NCI-H446 treated with DMSO at 0.1 percent for 48 hours (cell line): Measurements from ENCODE around the gene CDIPT.

Experiments
- DNase-seq: peaks from one replicate; lab custom pipeline; 2025; lab: John Stamatoyannopoulos, UW

The CDIPT gene

DNA sequence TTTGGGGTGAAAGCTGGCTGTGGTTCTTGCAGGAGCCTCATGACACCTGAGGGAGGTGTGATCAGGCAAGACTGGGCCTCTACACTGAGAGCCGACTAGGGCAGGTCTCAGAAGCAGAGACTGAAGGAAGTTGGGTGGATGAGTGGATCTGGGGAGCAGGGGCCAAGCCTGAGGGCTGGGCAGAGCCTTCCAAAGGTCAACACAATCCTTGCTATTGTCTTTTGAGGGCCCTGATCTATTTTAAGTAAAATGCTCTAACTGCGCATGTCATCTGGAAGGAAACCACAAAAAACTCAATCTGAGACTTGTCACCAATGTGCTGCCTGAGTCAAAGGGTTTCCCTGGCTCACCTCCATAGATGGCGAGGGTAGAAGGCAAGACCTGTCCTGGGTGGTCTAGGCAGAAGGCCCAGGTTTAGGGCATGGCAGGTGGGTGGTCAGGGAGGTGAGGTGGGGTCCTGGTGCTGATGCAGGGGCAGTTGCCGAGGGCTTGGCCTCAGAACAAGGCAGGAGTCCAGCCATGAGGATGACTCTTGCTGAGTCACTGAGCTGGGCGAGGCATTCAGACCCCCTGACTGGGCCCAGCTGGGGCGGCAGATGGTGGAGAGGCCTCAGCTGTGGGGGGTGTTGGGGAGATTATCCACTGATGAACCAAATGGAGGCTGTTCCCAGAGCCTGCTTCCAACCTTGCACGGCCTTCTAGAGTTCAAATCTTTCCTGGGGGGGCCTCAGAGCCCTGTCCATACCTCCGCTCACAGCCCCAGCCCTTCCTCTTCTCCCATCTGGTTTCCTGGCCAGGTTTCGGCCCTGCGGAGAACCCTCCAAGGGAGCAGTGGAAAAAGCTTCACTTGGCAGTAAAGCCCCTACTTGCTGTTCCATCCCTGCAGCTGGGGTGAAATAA, 37.6 kb downstream of the CDIPT start:
- peak; percentile 94 for DNase-seq

DNA sequence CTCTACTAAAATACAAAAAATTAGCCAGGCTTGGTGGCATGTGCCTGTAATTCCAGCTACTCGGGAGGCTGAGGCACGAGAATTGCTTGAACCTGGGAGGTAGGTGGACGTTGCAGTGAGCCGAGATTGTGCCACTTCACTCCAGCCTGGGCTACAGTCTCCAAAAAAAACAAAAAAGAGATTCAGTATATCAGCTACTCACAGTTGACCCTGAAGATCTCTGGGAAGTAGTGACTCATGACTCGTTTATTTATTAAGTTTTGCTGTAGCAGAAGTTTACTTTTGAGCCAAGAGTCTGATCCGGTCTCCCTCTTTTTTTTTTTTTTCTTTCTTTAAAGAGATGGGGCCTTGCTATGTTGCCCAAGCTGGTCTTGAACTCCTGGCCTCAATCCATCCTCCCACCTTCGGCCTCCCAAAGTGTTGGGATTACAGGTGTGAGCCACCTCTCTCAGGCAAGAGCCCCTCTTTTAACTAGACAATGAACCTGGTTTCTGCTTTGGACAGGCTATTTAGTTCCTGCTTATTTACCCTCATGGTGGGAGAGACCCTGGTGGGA, 38.4 kb downstream of the CDIPT start:
- DNase-seq = peak; percentile 48

DNA sequence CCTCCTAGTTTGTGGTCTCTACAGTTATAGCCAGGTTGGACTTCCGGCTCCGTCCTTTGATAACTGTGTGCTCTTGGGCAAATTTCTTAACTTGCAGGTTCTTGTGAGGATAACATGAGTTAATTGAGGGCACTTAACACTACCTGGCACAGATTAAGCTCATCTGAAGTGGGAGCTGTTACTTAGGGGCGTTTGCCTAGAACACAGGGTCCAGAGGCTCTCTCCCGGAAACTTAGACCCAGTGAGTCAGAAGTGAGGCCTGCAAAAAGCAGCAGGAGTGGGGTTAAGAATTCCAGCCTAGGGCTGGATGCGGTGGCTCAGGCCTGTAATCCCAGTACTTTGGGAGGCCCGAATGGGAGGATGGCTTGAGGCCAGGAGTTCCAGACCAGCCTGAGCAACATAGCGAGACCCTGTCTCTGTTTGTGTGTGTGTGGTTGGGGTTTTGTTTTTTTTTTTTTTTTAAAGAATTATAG, 41.3 kb downstream of the CDIPT start:
- no peak for DNase-seq

DNA sequence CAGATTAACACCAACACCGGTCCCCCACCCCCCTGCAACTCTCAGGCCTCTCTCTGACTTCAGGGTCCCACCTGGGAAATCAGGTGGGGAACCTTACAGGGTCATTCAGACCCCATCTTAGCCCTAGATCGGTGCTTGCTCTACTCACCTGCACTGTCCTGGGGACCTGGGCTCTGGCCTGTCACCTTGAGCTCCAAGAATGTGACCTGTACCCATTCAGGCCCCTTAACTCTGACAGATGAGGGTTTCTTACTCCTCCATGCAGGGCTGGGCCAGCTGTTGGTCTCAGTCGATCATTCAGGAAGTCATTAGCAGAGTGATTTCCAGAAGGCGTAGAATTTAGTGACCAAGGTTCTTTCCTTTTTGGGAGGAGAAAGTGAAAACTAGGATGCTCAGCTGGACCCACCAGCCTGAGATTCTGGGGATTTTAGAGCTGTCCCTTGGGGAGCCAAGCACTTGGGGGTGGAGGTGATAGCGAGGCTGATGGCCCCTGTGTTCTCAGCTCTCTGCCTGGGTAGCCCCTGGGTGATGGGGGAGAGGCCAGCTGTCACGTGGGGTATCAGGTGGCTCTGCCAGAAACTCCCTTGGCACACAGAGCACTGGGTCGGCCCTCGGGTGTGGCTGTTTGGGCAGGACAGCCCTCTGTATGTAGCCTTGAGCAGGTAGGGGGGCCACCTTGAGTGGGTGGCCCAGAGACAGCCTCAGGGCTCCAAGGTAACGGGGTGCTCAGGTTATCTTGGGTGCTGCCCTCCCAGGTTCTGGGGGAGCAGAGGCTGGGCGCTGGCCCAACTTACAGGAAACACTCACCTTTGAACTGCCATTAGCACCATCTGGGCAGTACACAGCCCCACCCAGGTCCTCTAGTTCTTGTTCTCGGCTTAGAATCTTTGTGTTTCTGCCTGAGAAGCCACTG, 42.0 kb downstream of the CDIPT start:
- no peak for DNase-seq

DNA sequence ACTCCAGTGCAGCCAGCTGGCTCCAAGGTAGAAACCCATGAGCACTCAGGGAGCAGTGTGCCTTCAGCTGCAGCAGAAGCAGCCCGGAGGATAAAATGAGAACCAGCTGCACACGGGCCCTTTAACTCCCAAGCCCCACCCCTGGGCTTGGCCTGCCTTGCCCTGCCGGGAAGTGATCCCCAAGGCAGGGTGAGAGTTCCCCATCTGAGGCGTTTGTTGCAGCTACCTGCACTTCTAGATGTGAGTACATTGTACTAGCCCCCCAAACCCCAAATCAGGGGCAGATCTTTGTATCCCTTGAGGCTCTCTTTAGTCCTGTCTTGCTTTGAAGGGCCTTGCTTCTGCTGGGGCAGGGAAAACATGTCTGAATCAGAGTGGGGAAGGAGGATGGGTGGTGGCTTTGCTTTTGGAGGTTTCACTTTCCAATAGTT, 42.7 kb downstream of the CDIPT start, which contains the start of gene MVP:
TSS of gene MVP (plus strand) at position 192 of the 431 bp plus-strand sequence. CDS start 10,088 bp downstream, outside the sequence.
- no peak for DNase-seq

DNA sequence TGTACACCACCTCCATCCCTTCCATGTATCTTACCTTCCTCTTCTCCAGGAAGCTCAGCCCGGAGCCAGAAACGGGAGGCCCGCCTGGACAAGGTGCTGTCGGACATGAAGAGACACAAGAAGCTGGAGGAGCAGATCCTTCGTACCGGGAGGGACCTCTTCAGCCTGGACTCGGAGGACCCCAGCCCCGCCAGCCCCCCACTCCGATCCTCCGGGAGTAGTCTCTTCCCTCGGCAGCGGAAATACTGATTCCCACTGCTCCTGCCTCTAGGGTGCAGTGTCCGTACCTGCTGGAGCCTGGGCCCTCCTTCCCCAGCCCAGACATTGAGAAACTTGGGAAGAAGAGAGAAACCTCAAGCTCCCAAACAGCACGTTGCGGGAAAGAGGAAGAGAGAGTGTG, 43.5 kb downstream of the CDIPT start:
- DNase-seq = no peak

DNA sequence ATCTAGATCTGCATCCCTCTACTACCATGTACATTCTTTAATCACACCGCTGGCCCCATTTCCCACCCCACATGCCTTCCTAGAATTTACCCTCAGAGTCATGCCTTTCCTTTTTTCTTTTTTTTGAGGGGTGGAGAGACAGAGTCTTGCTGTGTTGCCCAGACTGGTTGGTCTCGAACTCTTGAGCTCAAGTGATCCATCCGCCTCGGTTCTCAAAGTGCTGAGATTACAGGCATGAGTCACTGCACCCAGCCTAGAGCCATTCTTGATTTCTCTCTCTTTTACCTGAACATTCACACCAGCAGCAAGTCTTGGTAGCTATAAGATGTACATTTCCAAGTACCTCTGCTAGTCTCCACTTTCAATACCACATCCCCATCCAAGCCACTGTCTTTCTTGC, 44.9 kb downstream of the CDIPT start:
- no peak for DNase-seq

DNA sequence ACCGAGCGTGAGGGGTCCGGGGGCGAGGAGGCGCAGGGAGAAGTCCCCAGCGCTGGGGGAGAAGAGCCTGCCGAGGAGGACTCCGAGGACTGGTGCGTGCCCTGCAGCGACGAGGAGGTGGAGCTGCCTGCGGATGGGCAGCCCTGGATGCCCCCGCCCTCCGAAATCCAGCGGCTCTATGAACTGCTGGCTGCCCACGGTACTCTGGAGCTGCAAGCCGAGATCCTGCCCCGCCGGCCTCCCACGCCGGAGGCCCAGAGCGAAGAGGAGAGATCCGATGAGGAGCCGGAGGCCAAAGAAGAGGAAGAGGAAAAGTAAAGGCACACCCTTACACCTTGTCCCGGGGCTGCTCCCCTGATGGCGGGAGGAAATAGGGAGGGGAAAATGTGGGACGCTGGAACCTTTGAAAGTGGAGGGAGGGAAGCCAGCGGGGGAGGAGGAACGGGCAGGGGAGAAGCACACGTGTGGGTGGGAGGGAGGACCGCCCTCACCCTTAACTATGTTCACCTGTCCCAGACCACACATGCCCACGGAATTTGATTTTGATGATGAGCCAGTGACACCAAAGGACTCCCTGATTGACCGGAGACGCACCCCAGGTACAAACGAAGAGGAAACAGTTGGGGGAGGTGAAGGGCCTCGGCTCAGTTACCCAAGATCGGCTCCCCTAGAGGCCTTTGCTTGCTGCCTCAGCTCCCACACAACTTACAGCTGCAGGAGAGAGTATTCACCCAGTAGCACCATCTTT, 46.2 kb downstream of the CDIPT start:
- no peak for DNase-seq

DNA sequence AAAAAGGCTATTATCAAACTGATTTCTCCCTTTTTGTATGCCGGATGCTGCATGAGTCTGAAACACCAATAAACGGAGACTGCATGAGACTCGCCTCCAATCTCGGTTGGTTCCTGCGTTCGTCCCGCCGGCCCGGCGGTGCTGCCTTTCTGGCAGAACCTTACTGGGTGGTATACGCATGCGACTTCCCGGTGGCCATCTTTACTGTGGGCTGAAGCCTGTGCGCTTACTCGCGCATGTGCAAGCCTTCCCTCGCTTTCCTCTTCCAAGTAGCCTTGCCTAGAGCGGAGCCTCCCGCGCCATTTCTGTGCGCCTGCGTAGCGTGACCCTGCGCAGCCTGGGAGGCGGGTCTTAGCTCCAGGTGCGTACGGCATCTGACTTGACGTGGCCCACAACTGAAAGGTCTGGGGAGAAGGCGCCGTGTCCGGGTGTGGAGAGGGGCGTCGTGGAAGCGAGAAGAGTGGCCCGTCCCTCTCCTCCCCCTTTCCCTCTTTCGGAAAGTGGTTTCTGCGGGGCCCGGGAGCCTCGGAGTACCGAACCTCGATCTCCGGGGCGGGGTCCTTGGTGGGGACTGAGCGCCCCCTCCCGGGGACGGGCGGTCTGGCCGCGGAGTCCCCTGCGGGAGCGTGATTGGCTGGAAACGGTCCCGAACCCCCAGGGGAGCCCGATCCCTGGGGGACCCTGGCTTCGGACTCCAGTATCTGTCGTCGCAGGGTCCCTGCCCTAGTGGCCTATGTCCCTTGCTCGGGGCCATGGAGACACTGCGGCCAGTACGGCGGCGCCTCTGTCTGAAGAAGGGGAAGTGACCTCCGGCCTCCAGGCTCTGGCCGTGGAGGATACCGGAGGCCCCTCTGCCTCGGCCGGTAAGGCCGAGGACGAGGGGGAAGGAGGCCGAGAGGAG, 47.0 kb downstream of the CDIPT start, which contains the start of gene PAGR1:
TSS of gene PAGR1 (plus strand) at position 360 of the 901 bp plus-strand sequence. CDS start at position 734, 374 bp downstream.
- DNase-seq = peak; percentile 99

DNA sequence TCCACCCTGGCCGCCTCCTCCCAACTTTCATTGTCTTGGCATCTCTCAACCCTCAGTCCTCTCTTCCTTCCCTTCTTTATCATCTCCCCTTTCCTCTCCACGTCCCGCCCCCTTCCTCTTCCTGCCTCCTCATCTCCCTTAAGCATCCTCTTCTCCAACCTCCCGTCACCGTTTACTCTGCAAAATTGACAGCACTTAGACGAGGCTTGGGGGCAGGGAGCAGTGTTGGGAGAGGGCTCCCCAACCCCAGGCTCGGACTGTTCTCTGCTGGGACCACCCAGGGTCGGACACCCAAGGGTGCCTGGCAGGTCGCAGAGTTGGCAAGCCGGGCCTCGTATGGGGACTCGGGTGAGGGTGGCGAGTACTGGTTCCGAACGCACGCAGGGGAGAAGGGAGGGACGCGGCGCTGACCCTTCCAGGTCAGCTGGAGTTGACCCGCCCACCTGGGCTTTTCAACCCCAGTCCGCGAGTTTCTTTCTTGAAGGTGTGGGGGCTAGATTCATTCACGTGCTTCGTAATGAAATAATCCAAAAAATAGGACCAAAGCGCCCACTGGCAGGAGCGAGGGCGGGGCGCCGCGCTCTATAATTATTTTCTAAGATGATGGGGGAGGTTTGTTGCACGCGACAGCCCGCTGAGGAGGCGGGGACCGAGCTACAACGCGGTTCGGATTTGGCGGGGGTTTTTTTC, 47.8 kb downstream of the CDIPT start:
- DNase-seq = no peak

DNA sequence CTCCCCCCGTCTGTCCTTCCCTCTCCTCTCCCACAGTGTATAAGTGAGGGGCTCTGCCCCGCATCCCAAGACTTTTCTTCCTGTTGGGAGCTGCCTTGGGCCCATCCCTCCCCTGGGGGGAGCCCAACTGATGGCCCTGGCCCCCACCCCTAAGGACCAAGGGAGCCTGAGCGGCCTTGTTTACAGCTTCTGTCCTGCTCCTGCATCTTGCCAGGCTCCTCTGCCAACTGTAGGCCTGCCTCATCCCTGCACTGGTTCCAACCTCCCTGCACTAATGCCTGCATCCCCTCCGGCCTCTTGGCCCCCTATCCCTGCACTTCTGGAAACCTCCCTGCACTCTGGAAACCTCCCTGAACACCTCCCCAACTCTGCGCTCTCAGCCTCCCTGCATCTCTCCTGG, 48.4 kb downstream of the CDIPT start:
- no peak for DNase-seq

DNA sequence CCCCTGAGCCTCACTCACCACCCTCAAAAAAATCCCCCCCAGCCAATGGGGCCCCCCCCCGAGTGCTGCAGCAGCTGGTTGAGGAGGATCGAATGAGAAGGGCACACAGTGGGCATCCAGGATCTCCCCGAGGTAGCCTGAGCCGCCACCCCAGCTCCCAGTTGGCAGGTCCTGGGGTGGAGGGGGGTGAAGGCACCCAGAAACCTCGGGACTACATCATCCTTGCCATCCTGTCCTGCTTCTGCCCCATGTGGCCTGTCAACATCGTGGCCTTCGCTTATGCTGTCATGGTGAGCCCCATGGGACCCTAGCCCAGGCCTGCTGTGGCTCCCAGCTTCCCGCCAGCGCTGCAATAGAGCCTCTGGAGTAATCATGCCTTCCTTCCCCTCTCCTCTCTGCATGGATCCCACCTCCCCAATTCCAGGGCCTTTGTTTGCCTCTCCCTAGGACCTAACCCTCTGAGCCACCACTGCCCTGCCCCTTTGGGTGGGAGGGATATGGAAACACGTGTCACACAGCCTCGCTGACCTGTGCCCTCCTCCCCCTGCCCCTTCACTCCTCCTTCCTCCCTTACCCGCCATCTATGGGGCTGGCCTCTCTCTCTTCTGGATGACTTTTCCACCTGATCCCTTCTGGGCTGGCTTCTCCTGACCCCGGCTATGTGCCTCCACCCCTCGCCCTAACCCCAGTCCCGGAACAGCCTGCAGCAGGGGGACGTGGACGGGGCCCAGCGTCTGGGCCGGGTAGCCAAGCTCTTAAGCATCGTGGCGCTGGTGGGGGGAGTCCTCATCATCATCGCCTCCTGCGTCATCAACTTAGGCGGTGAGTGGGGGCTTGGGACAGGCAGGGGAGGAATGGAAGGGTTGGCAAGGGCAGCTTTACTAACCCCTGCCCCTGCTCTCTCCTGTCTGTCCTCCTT, 49.1 kb downstream of the CDIPT start:
- DNase-seq = no peak

DNA sequence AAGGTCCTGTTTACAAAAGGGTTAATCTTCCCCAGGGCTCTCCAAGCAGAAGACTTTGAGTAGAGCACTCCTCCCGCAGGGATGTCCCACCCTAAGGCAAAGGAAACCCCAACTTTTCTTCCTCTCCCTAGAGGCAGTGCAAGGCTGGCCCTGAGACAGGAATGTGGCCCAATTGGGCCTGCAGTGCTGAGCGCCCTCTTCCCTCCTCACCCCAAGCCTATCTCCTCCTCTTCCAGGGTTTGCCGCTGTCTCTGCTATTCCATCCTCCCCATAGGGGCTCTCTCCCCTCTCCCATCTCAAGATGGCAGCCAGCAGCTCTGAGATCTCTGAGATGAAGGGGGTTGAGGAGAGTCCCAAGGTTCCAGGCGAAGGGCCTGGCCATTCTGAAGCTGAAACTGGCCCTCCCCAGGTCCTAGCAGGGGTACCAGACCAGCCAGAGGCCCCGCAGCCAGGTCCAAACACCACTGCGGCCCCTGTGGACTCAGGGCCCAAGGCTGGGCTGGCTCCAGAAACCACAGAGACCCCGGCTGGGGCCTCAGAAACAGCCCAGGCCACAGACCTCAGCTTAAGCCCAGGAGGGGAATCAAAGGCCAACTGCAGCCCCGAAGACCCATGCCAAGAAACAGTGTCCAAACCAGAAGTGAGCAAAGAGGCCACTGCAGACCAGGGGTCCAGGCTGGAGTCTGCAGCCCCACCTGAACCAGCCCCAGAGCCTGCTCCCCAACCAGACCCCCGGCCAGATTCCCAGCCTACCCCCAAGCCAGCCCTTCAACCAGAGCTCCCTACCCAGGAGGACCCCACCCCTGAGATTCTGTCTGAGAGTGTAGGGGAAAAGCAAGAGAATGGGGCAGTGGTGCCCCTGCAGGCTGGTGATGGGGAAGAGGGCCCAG, 50.0 kb downstream of the CDIPT start:
- DNase-seq = no peak

DNA sequence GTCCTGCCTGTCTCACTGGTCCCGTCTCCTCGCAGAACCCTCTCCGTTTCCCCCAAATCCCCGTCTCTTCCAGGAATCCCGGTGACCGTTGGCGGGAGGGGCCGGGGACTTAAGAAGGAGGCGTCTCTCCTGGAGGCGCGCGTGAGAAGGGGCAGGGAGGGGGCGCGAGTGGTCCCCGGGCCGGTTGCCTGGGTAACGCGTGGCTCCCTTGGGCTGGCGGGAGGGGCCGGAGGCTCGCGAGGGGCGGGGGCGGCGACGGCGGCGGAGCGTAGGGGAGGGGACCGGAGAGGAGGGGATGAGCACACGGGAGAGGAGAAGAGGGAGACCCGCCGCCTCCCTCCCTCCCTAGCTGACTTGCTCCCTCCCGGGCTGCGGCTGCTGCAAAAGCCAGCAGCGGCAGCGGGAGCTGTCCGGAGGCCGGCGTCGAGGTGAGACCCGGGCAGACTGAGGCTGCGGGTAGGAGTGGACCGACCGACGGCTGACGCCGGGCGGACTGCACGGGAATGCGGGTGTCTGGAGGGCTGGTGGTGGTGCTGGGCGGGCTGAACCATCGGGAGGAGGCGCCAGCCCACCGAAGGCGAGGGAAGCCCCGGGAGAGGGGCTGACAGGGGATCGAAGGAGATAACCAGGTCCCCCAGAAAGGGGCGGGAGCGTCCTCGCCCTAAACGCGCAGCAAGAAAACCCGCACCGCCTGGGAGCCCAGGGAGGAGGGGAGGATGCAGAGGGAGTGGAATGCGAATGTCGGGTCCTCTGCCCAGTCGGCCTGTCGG, 50.9 kb downstream of the CDIPT start, which contains the start of gene PRRT2:
TSS of gene PRRT2 (plus strand) at position 298 of the 770 bp plus-strand sequence. CDS start 862 bp downstream, outside the sequence.
- DNase-seq = peak; percentile 38

DNA sequence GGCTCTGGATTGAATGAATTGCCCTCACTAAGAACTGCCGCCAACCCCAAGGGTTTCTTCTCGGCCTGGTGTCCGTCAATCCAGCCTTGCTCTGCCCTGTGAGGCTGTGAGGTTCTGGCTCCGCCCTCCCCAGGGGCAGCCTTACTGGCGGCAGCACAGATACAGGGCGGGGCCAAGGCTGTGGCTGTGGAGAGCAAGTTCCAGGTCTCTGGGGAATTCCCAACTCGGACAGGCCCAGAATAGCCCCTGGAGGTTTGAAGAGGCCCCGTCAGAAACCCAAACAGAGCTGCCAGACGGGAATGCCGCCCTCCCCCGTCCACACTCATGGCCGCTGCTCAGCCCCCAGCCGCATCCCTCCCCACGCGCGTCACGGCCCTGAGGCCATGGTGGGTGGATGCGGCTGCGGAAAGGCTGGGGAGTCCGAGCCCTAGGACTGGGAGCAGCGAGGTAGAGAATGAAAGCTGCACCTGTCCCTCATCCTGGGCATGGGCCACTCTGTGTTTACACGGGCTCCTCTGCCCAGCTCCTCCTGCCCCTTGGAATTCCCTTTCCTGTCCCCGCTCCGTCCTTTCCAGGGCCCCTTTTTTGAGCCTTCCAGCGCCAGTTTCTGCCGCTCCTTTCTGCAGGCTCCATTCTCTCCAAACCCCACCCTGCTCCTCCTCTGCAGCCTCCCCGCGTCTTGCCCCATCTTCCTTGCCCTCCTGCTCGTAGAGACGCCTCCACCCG, 51.7 kb downstream of the CDIPT start:
- DNase-seq = peak; percentile 86

DNA sequence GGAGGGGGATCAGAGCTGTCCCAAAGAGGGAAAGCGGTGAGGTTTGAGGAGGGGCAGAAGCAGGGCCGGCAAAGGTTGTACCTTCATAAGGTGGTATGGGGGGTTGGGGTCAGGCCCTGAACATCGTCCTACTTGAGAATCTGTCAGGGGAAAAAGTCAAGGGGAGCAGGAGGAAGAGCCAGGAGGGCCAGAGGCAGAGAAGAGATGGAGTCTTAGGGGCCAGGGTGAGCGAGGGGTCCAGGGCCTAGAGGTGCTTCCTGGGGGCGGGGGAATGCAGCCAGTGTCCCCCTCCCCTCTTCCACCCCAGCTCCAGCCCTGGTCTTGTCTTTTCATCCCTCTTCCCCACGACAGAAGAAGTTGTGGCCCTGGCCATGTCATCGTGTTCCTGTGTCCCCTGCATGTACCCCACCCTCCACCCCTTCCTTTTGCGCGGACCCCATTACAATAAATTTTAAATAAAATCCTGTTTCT, 52.3 kb downstream of the CDIPT start:
- DNase-seq = no peak
